NT2/D1 (cell line): ENCODE results near the gene SLC25A21.

Source experiments
- SUZ12 ChIP-seq: IDR thresholded peaks from 2 replicates; pipeline ENCODE4 v1.6.1; 2011; ENCODE audit not compliant: insufficient read length, insufficient read depth; ENCODE audit errors: extremely low read depth
- YY1 ChIP-seq: IDR thresholded peaks from 2 replicates; pipeline ENCODE4 v1.6.1; 2011; ENCODE audit not compliant: insufficient read length, insufficient read depth
- ZNF274 ChIP-seq: IDR thresholded peaks from 2 replicates; pipeline ENCODE4 v1.6.1; 2011; ENCODE audit warnings: mild to moderate bottlenecking, low read depth, low read length

DNA sequence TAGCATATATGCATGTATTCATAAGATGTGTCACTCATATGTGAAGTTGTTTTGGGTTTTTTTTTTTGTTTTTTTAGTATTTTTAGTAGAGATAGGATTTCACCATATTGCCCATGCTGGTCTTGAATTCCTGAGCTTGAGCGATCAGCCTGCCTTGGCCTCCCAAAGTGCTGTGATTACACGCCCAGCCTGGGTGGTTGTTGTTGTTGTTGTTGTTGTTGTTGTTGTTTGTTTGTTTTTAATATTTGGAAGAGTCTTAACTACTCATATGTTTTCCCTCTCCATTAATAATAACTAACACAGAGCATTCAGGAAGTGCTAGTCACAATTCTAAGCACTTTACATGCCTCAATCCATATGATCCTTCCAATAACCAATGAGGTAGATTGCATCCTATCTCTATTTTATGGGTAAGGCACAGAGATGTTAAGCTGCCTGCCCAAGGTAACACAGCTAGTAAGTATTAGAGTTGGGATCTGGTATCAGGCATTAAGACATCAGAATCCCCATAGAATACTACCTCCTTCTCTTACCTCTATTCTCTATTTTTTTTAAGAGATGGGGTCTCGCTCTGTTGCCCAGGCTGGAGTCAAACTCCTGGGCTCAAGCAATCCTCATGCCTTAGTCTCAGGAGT lies 27.6 kb downstream of the SLC25A21 start:
- no peak for TF ChIP-seq ZNF274
- TF ChIP-seq YY1: no peak
- TF ChIP-seq SUZ12: no peak
